GM19468 (cell line): Measurements from ENCODE around the gene PRAC2.

Source experiments
- ATAC-seq: cut with Tn5 transposase; IDR thresholded peaks from one replicate; pipeline ENCODE4 v1.9.1; 2021; ENCODE audit warnings: mild to moderate bottlenecking, moderate library complexity, moderate number of reproducible peaks; ENCODE audit not compliant: unreplicated experiment; ENCODE audit errors: extremely low read depth

The PRAC2 gene

GRCh38 chr17:48732688-48733629 lies 10.0 kb downstream of the PRAC2 start:
- ATAC-seq = no peak

GRCh38 chr17:48733632-48734328 lies 10.8 kb downstream of the PRAC2 start:
- no peak for ATAC-seq

- ATAC-seq = no peak
Measured at GRCh38 chr17:48734333-48735061, 11.5 kb downstream of the PRAC2 start.

GRCh38 chr17:48735062-48735351 lies 12.0 kb downstream of the PRAC2 start:
- no peak for ATAC-seq

- ATAC-seq = no peak
Measured at GRCh38 chr17:48737330-48738043, 14.5 kb downstream of the PRAC2 start.

GRCh38 chr17:48738424-48738802 lies 15.4 kb downstream of the PRAC2 start:
- ATAC-seq = no peak

GRCh38 chr17:48738803-48739526 lies 16.0 kb downstream of the PRAC2 start:
- no peak for ATAC-seq

- ATAC-seq = no peak
Measured at GRCh38 chr17:48740537-48740936, 17.6 kb downstream of the PRAC2 start.

- no peak for ATAC-seq
Measured at GRCh38 chr17:48745381-48746275, 22.6 kb downstream of the PRAC2 start.

- no peak for ATAC-seq
Measured at GRCh38 chr17:48746916-48747444, 24.0 kb downstream of the PRAC2 start.

GRCh38 chr17:48747445-48748363 lies 24.7 kb downstream of the PRAC2 start:
- no peak for ATAC-seq

GRCh38 chr17:48748718-48749566 lies 26.0 kb downstream of the PRAC2 start:
- no peak for ATAC-seq

- ATAC-seq = no peak
Measured at GRCh38 chr17:48749621-48750553, 26.9 kb downstream of the PRAC2 start.

GRCh38 chr17:48751172-48751571 lies 28.2 kb downstream of the PRAC2 start:
- ATAC-seq = no peak

GRCh38 chr17:48751733-48752398 lies 28.9 kb downstream of the PRAC2 start:
- ATAC-seq = no peak
